ENCODE results near the gene KLHDC8B.

DNA sequence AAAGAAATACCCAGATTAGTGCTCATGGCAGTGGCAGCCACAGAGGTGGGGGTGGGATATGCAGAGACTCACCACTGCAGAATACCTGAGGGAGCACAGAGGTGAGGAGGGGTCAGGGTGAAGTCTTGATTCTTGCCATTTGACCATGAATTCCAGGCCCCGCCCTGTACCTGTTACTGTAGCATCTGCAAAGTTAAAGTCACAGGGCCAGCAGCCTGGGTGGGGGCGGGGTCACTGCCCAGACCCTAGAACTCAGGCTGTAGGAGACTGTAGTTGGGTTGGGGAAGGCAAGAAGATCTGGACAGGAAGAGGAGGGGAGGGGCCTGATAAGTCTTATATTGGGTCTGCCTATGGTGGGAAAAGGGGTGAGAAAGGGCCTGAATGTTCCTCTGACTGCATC is 19.8 kb upstream of the KLHDC8B start:
- TF ChIP-seq, protein P1, sequence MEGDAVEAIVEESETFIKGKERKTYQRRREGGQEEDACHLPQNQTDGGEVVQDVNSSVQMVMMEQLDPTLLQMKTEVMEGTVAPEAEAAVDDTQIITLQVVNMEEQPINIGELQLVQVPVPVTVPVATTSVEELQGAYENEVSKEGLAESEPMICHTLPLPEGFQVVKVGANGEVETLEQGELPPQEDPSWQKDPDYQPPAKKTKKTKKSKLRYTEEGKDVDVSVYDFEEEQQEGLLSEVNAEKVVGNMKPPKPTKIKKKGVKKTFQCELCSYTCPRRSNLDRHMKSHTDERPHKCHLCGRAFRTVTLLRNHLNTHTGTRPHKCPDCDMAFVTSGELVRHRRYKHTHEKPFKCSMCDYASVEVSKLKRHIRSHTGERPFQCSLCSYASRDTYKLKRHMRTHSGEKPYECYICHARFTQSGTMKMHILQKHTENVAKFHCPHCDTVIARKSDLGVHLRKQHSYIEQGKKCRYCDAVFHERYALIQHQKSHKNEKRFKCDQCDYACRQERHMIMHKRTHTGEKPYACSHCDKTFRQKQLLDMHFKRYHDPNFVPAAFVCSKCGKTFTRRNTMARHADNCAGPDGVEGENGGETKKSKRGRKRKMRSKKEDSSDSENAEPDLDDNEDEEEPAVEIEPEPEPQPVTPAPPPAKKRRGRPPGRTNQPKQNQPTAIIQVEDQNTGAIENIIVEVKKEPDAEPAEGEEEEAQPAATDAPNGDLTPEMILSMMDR (IDR thresholded peaks at IDR 0.05; ENCODE audit: low read length): no peak
- no peak for TF ChIP-seq EZH2 (optimal IDR thresholded peaks at IDR 0.05; ENCODE audit: low read depth, low read length)
- TF ChIP-seq EZH2phosphoT487 (IDR thresholded peaks at IDR 0.05; ENCODE audit: low read length): no peak

Measured in MM.1S (cell line).